SJSA1 (cell line): Measurements from ENCODE around the gene ODF2. TPM values are rescaled to one million over a fixed set of nuclear protein-coding genes. Genes with fewer than 3 reads are reported as not detected.
"Not testable (repeated sequence)": the region's sequence is repeated elsewhere in the genome, so short reads cannot be mapped to it uniquely, and the experiment has no call there.

ENCODE experiments used
- DNase-seq, 2 experiments: peaks; one replicate each; pipeline ENCODE4 v3.0.0-alpha.2; 2015 to 2020; ENCODE audit warnings: low spot score in 2 of 2, low read depth in 1 of 2
- H3K27ac ChIP-seq: fragments of 250-450 bp; sonication (Bioruptor Pico); 2 replicates; pipeline ENCODE4 v1.5.1; 2020; ENCODE audit warnings: mild to moderate bottlenecking, moderate library complexity
- H3K27me3 ChIP-seq: fragments of 250-450 bp; sonication (Bioruptor Pico); replicated peaks from 2 replicates; pipeline ENCODE4 v1.5.1; 2020; ENCODE audit warnings: mild to moderate bottlenecking, moderate library complexity
- H3K36me3 ChIP-seq: fragments of 250-450 bp; sonication (Bioruptor Pico); 2 replicates; pipeline ENCODE4 v1.5.1; 2020; ENCODE audit warnings: mild to moderate bottlenecking
- H3K4me1 ChIP-seq: fragments of 250-450 bp; sonication (Bioruptor Pico); replicated peaks from 2 replicates; pipeline ENCODE4 v1.6.1; 2021; ENCODE audit warnings: mild to moderate bottlenecking
- H3K4me3 ChIP-seq: fragments of 250-450 bp; sonication (Bioruptor Pico); 2 replicates; pipeline ENCODE4 v1.5.1; 2020; ENCODE audit warnings: mild to moderate bottlenecking
- H3K9me3 ChIP-seq: fragments of 250-450 bp; sonication (Bioruptor Pico); replicated peaks from 2 replicates; pipeline ENCODE4 v1.5.1; 2020; ENCODE audit warnings: mild to moderate bottlenecking
- total RNA-seq: library from RNA; depleted of rRNA; stranded (reverse); fragments of >200 nt; shearing (Covaris generic); gene quantifications from 2 replicates; pipeline ENCODE4 v1.2.3, GENCODE V29; 2014

The ODF2 gene
- total RNA-seq, 1 experiment from 2014 or later = 56.9 TPM

DNA sequence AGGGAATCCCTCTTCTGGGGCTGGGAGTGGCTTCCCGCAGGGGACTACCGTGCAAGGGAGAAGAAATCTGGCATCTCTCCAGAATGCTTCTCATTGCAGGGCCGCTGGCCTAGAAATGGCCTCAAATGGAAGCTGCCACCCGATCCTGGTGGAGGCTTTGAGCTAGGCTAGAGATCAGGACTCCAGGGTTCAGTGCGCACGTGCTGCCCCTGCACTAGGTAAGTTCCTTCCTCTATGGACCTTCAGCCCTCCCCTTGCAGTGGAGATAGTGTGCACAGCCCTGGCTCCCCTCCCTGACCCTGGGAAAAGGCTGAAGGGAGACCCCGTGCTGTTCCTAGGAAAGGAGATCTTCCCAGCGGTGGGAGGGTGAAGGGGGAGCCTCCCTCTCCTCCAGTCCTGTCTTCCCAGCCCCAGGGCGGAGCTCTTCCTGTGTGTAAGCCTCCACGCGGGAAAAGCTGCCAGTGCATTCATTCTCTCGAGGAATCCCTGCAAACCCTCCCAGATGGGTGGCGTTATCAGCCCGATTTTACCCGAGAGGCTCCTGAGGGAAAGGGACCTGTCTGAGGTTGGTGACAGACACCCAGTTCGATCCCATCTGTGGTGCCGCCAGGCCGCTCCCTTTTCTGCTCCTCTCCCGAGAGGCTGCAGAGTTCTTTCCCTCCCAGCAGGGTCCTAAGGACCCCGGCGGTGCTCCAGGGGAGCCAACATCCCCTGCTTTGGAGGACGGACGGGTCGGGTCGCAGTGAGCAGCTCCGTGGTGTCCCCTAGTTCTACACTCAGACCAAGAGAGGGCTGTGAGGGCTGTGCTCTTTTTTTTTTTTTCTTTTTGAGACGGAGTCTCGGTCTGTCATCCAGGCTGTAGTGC, 36.5 kb upstream of the ODF2 start:
- DNase-seq = no peak
- H3K4me3 ChIP-seq = no peak overlapping the region
- H3K27ac ChIP-seq = no peak overlapping the region
- H3K27me3 ChIP-seq = no peaks in the 10 kb centered on the region
- H3K9me3 ChIP-seq = no peaks in the 10 kb centered on the region
- H3K4me1 ChIP-seq = peaks cover 29% of the 10 kb centered on the region
- H3K36me3 ChIP-seq = no peaks in the 10 kb centered on the region

DNA sequence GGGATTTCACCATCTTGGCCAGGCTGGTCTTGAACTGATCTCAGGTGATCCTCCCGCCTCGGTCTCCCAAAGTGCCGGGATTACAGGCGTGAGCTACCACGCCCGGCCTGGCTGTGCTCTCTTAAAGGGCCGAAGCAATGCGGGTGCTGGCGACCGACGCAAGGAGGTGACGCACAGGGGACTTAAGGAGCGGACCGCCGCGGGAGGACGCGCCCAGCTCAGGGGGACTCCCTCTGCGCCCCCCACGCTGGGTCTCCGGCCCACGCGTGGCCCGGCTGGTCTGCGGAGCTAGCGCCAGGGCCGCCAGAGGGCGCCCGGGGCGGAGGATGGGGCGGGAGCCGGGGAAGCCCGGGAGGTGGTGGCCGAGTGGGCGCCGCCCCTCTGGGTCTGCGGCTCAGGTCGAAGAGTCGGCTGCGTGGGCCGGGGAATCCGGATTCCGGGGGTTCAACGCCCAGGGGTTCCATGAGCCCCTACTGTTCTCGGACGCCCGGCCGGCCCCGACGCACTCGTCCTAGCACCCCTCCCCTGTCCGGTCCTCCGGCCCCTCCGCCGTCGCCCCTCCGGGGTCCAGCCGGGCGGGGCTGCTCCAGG, 35.7 kb upstream of the ODF2 start:
- Histone ChIP-seq H3K36me3 (no peaks in the 10 kb centered on the region), H3K9me3 (no peaks in the 10 kb centered on the region), H3K27me3 (no peaks in the 10 kb centered on the region), H3K4me1 (peaks cover 29% of the 10 kb centered on the region), H3K27ac (no peak overlapping the region), H3K4me3 (peak overlapping the region; percentile 79)
- DNase-seq = peak; percentile 66 to 71

DNA sequence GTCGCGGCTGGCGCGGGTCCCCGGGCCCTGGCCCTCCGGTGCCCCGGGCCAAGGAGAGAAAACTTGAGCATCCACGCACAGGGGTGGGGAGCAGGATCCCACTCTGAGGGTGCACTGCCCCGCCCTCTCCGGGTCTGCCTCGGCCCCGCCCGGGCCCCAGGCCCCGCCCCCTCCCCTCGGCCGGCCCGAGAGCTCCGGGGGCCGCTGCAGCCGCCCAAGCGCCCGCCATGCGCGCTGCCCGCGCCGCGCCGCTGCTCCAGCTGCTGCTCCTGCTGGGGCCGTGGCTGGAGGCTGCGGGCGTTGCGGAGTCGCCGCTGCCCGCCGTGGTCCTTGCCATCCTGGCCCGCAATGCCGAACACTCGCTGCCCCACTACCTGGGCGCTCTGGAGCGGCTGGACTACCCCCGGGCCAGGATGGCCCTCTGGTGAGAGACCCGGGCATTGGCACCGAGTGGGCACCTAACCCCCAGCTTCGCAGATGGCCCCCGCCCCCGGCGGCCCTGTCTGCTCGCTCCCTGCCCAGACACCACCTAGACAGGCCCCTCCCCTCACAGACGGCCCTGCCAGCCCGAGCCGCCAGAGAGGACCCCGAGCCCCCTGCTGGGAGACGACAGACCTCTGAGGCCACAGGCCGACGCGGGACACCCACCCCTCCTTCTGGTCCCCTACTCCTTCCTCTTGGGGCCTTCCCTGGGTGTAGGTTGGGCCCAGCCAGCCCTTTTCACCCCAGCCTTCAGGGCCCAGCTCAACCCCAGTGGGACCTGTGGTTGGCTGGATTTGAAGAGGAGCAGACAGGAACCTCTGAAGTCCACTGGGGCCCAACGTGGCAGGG, 34.9 kb upstream of the ODF2 start, which contains the start of gene CERCAM:
Gene CERCAM, plus strand, starts transcription at position 207 of the 831 bp plus-strand sequence. Its CDS starts 21 bp downstream, at position 228.
- H3K9me3 ChIP-seq = no peaks in the 10 kb centered on the region

DNA sequence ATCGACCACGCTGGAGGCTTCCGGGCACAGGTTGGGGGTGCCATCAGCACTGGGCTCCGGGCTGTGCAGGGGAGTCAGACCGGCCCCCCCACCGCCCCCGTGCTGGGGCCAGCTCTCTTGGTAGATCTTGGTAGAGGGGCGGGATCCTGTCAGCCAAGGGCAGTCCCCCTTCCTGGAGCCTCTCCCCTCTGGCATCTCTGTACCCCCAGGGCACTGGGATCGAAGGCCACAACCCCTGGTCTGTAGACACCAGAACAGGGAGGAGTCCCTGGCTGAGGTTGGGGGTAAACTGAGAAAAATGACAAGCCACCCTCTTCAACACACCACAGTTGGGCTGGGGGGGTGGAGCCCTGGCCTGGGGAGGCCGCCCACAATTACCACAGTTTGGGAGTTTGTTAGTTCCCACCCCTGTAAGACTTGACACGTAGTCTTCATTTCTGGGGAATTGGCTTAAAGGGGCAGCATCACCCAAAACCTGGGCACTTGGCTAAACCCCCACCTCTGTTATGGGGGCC, 34.3 kb upstream of the ODF2 start:
- peaks cover 29% of the 10 kb centered on the region for H3K4me1 ChIP-seq
- H3K4me3 ChIP-seq = peak overlapping the region; percentile 79
- H3K36me3 ChIP-seq = no peaks in the 10 kb centered on the region
- no peaks in the 10 kb centered on the region for H3K9me3 ChIP-seq
- no peaks in the 10 kb centered on the region for H3K27me3 ChIP-seq
- H3K27ac ChIP-seq = peak overlapping the region; percentile 11; the same call in 1 of the 2 replicates
- peak in 1 of 2 experiments; percentile 25 for DNase-seq

More for the DNA sequence above, 34.9 kb upstream of the ODF2 start, which contains the start of gene CERCAM:
- Histone ChIP-seq H3K36me3 (no peaks in the 10 kb centered on the region), H3K4me3 (peak within 1 kb of the TSS; percentile 79), H3K27ac (peak within 1 kb of the TSS; percentile 11; the same call in 1 of the 2 replicates), H3K4me1 (peaks cover 29% of the 10 kb centered on the region), H3K27me3 (no peaks in the 10 kb centered on the region)
- DNase-seq = peak; percentile 59 to 68

DNA sequence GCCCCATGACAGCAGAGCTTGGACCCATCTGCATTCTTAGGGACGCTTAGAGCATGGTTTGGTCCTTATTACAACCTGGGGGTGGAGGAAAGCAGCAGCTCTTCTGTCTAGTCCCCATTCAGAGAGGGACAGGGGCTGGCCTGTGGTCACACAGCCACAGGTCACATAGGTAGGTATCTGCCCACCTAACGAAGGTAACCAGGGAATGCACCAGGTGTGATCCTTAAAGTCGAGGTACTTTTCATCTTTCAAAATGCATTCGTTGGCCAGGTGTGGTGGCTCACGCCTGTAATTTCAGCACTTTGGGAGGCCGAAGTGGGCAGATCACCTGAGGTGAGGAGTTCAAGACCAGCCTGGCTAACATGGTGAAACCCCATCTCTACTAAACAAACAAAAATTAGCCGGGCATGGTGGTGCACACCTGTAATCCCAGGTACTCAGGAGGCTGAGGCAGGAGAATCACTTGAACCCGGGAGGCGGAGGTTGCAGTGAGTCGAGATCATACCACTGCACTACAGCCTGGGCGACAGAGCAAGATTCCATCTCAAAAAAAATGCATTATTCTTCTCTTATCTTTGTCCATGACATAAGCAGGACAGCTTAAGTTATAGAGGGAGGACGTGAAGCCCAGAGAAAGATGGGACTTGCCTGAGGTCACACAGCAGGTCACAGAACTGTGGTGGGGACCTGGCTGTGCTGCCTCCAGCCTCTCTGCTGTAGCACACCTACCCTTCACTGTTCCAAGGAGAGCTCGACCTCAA, 33.6 kb upstream of the ODF2 start:
- H3K4me3 ChIP-seq, DNase-seq, H3K27me3 ChIP-seq, H3K27ac ChIP-seq, H3K9me3 ChIP-seq, H3K36me3 ChIP-seq: not testable (repeated sequence)
- H3K4me1 ChIP-seq = peaks cover 29% of the 10 kb centered on the region

DNA sequence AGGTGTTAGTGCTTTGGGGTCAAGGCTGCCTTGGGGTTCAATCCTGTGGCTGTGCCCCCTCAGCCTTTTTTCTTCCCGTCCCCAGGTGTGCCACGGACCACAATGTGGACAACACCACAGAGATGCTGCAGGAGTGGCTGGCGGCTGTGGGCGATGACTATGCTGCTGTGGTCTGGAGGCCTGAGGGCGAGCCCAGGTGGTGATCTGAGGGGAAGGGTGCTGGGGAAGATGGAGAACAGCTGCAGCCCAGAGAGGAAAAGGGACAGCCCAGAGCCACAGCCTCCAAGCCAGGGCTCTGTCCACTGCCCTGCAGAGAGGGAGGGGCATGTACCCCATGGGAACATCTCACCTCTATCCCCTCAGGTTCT, 33.0 kb upstream of the ODF2 start:
- H3K4me3 ChIP-seq = no peak overlapping the region
- DNase-seq = no peak

DNA sequence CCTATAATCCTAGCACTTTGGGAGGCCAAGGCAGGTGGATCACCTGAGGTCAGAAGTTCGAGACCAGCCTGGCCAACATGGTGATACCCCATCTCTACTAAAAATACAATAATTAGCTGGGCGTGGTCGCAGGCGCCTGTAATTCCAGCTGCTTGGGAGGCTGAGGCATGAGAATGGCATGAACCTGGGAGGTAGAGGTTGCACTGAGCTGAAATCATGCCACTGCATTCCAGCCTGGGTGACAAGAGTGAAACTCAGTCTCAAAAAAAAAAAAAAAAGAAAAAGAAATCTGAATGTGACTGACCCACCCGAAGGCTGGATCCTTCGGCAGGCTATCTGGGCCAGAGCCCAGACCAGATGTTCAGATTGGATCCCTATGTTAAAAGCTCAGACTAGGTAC, 32.5 kb upstream of the ODF2 start:
- H3K4me1 ChIP-seq = peaks cover 29% of the 10 kb centered on the region
- H3K9me3 ChIP-seq, H3K4me3 ChIP-seq, DNase-seq, H3K36me3 ChIP-seq, H3K27ac ChIP-seq, H3K27me3 ChIP-seq: not testable (repeated sequence)

More for the DNA sequence above, 33.0 kb upstream of the ODF2 start:
- no peak overlapping the region for H3K27ac ChIP-seq
- no peaks in the 10 kb centered on the region for H3K27me3 ChIP-seq
- H3K4me1 ChIP-seq = peaks cover 29% of the 10 kb centered on the region
- H3K9me3 ChIP-seq = no peaks in the 10 kb centered on the region
- H3K36me3 ChIP-seq = no peaks in the 10 kb centered on the region

DNA sequence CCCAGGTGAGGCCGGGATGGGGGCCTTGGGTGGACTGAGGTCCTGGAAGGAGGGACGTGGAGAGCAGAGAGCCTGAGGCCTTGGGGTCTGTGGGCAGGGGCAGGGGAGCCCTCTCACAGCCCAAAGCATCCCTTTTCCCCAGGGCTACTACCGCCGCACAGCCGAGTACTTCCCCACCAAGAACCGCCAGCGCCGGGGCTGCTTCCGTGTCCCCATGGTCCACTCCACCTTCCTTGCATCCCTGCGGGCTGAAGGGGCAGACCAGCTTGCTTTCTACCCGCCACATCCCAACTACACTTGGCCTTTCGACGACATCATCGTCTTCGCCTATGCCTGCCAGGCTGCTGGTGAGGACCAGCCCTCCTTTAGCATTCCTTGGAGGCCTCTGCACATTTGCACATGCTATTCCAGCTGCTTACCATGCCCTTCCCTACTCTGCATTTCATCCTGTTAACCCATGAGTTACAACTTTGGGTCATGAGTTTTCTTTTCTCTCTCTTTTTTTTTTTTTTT, 31.5 kb upstream of the ODF2 start:
- H3K4me3 ChIP-seq = no peak overlapping the region
- DNase-seq = no peak
- no peaks in the 10 kb centered on the region for H3K27me3 ChIP-seq
- H3K36me3 ChIP-seq = no peaks in the 10 kb centered on the region
- no peaks in the 10 kb centered on the region for H3K9me3 ChIP-seq
- no peak overlapping the region for H3K27ac ChIP-seq
- H3K4me1 ChIP-seq = peaks cover 28% of the 10 kb centered on the region

DNA sequence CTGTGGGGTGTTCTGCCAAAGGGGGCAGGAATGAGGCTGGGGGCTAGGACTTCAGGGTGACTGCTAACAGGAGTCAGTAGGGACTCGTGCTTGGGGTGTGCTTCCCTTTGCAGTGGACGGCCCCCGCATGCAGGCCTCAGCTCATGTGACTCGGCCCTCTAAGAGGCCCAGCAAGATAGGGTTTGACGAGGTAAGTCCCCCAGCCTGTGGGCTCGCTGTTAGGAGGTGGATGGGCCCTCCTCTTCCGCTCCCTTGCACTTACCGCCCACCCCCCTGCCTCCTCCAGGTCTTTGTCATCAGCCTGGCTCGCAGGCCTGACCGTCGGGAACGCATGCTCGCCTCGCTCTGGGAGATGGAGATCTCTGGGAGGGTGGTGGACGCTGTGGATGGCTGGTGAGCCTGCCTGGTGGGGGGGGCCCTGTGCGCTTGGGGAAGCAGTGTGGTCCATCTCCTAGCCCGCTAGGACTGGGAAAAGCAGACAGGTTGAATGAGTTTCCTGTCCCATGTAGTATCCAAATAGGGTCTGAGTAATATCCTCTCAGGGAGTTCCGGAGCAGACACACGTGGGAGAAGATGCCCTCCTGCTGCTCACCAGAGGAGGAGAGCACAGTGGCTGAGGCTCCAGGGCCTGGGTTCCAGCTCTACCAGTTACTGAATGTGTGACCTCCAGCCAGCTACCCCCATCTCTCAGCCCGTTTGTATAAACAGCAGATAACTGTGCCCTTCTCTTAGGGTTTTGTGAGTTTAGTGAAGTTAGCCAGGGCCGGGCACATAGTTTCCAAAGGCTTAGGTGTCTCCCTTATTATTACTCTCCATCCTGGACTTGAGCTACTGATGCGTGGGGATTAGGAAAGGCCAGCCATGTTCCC, 26.9 kb upstream of the ODF2 start:
- no peak for DNase-seq
- no peaks in the 10 kb centered on the region for H3K4me1 ChIP-seq
- no peaks in the 10 kb centered on the region for H3K36me3 ChIP-seq
- no peak overlapping the region for H3K27ac ChIP-seq
- no peaks in the 10 kb centered on the region for H3K27me3 ChIP-seq
- no peak overlapping the region for H3K4me3 ChIP-seq
- H3K9me3 ChIP-seq = no peaks in the 10 kb centered on the region

DNA sequence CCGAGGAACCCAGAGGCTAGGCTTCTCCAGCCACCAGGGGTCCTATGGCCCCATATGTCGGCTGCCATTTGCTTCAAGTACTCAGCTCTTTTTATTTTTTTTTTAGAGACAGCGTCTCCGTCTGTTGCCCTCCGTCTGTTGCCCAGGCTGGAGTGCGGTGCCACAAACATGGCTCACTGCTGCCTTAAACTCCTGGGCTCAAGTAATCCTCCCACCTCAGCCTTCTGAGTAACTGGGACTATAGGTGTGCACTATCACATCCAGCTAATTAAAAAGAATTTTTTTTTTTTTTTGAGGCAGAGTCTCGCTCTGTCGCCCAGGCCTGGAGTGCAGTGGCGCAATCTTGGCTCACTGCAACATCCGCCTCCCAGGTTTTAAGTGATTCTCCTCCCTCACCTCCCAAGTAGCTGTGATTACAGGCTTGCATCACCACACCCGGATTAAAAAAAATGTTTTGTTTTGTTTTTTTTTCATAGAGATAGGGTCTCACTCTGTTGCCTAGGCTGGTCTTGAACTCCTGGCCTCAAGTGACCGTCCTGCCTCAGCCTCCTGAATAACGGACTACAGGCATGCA, 26.2 kb upstream of the ODF2 start:
- no peak for DNase-seq
- Histone ChIP-seq H3K4me1 (no peaks in the 10 kb centered on the region), H3K27ac (no peak overlapping the region), H3K27me3 (no peaks in the 10 kb centered on the region), H3K9me3 (no peaks in the 10 kb centered on the region), H3K4me3 (no peak overlapping the region), H3K36me3 (no peaks in the 10 kb centered on the region)

DNA sequence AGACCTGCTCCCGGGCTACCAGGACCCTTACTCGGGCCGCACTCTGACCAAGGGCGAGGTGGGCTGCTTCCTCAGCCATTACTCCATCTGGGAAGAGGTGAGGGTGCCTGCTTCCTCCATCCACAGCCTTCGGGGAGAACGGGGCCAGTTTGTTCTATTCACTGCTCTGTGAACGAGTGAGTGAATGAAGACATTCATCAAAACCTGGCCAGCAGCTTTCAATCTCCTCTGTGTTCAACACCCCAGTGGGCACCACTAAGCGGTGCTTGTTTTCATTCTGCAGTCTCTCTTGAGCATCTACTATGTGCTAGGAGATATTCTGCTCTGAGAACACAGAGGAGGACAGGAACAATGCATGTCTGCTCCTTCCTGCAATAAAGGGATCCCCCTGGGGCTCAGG, 24.6 kb upstream of the ODF2 start:
- H3K4me1 ChIP-seq = no peaks in the 10 kb centered on the region
- no peak for DNase-seq
- no peak overlapping the region for H3K27ac ChIP-seq
- no peak overlapping the region for H3K4me3 ChIP-seq
- H3K36me3 ChIP-seq = no peaks in the 10 kb centered on the region
- no peaks in the 10 kb centered on the region for H3K9me3 ChIP-seq
- no peaks in the 10 kb centered on the region for H3K27me3 ChIP-seq

DNA sequence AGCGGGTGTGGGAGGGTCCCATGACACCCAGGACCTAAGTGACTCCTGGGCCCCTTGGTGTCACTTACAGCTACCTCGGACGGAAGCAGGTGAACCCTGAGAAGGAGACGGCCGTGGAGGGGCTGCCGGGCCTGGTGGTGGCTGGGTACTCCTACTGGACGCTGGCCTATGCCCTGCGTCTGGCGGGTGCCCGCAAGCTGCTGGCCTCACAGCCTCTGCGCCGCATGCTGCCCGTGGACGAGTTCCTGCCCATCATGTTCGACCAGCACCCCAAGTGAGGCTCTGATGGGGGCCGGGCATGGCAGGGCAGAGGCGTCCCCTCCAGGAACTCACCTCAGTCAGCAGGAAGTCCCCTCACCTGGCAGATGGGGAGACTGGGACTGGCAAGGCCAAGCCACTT, 21.5 kb upstream of the ODF2 start:
- no peak overlapping the region for H3K4me3 ChIP-seq
- H3K36me3 ChIP-seq = no peaks in the 10 kb centered on the region
- H3K27ac ChIP-seq = no peak overlapping the region
- 0 out of 2 replicates have a peak, but pooled peaks cover 3% of the 10 kb centered on the region for H3K4me1 ChIP-seq
- H3K27me3 ChIP-seq = no peaks in the 10 kb centered on the region
- no peak for DNase-seq
- H3K9me3 ChIP-seq = no peaks in the 10 kb centered on the region
